Peyer's patch (tissue), 4 donors: ENCODE data around the gene VPS8. TPM values are rescaled to one million over a fixed set of nuclear protein-coding genes. Genes with fewer than 3 reads are reported as not detected.
A peak's percentile ranks its signal among the peaks of the same experiment; 100 is the strongest.

Source experiments
- DNase-seq, 3 donors: peaks; one replicate each; pipeline ENCODE4 v3.0.0-alpha.2; 2017 to 2019
- H3K27ac ChIP-seq, 4 donors: fragments of 200-600 bp; sonication (generic); one replicate each; pipeline ENCODE4 v1.5.1; 2016 to 2019
- H3K27me3 ChIP-seq, 2 donors: fragments of 200-600 bp; sonication (generic); one replicate each; pipeline ENCODE4 v1.5.1; 2019
- H3K36me3 ChIP-seq, 3 donors: fragments of 200-600 bp; sonication (generic); one replicate each; pipeline ENCODE4 v1.5.1; 2016 to 2019
- H3K4me1 ChIP-seq, 4 donors: fragments of 200-600 bp; sonication (generic); one replicate each; pipeline ENCODE4 v1.5.1; 2016 to 2019
- H3K4me3 ChIP-seq, 4 donors: fragments of 200-600 bp; sonication (generic); 1 replicate in 3 of 4; 2 replicates in 1 of 4; pipeline ENCODE4 v1.5.1; 2016 to 2019; ENCODE audit warnings: mild to moderate bottlenecking in 1 of 4
- H3K9me3 ChIP-seq, 4 donors: fragments of 200-600 bp; sonication (generic); one replicate each; pipeline ENCODE4 v1.5.1; 2016 to 2019; ENCODE audit warnings: mild to moderate bottlenecking in 1 of 4
- CTCF ChIP-seq, 6 experiments: fragments of 450-650 bp in 4 of 6; fragments of 200-600 bp in 2 of 6; sonication (generic) in 1 of 6; IDR thresholded peaks; one replicate each; pipeline ENCODE4 v1.5.1; 2017 to 2019; ENCODE audit warnings: antibody characterized with exemption in 6 of 6, mild to moderate bottlenecking in 3 of 6, moderate library complexity in 1 of 6
- POLR2A ChIP-seq, 2 donors: fragments of 450-650 bp; IDR thresholded peaks; one replicate each; pipeline ENCODE4 v1.5.1; 2017; ENCODE audit warnings: antibody characterized with exemption in 2 of 2, mild to moderate bottlenecking in 2 of 2, moderate library complexity in 2 of 2
- total RNA-seq, 4 donors: library from RNA; depleted of rRNA; stranded (reverse); fragments of >200 nt; gene quantifications; one replicate each; pipeline ENCODE4 v1.1.0, GENCODE V29; 2016

Gene VPS8
- total RNA-seq, 4 donors from 2014 or later = 49.7 to 109 (median 74.3) TPM

GRCh38 chr3:184788751-184789150 lies 23.2 kb upstream of the VPS8 start:
- TF ChIP-seq CTCF (IDR thresholded peaks at IDR 0.05) (no peak), POLR2A (IDR thresholded peaks at IDR 0.05) (no peak)
- no peak overlapping the region for H3K4me3 ChIP-seq
- no peaks in the 10 kb centered on the region for H3K27me3 ChIP-seq
- peak in 1 of 3 donors; percentile 21 for DNase-seq
- H3K36me3 ChIP-seq = no peaks in the 10 kb centered on the region
- peaks cover 0 to 7% (median 0%) of the 10 kb centered on the region in 4 donors for H3K4me1 ChIP-seq
- no peaks in the 10 kb centered on the region for H3K9me3 ChIP-seq
- H3K27ac ChIP-seq = no peak overlapping the region

GRCh38 chr3:184789314-184789998 lies 22.5 kb upstream of the VPS8 start:
- Histone ChIP-seq H3K4me3 (no peak overlapping the region), H3K36me3 (no peaks in the 10 kb centered on the region), H3K27me3 (no peaks in the 10 kb centered on the region), H3K9me3 (no peaks in the 10 kb centered on the region), H3K4me1 (peaks cover 0 to 7% (median 0%) of the 10 kb centered on the region in 4 donors), H3K27ac (no peak overlapping the region)
- TF ChIP-seq CTCF (IDR thresholded peaks at IDR 0.05) (no peak), POLR2A (IDR thresholded peaks at IDR 0.05) (no peak)
- peak in 1 of 3 donors; percentile 35 for DNase-seq

GRCh38 chr3:184791171-184791570 lies 20.8 kb upstream of the VPS8 start:
- Histone ChIP-seq H3K4me1 (no peaks in the 10 kb centered on the region), H3K4me3 (no peak overlapping the region), H3K27me3 (no peaks in the 10 kb centered on the region), H3K9me3 (no peaks in the 10 kb centered on the region), H3K27ac (no peak overlapping the region), H3K36me3 (no peaks in the 10 kb centered on the region)
- DNase-seq = peak in 1 of 3 donors; percentile 17
- TF ChIP-seq POLR2A (IDR thresholded peaks at IDR 0.05) (no peak), CTCF (IDR thresholded peaks at IDR 0.05) (no peak)

- DNase-seq = no peak
- no peaks in the 10 kb centered on the region for H3K9me3 ChIP-seq
- H3K4me3 ChIP-seq = no peak overlapping the region
- no peaks in the 10 kb centered on the region for H3K4me1 ChIP-seq
- TF ChIP-seq CTCF (IDR thresholded peaks at IDR 0.05) (no peak), POLR2A (IDR thresholded peaks at IDR 0.05) (no peak)
- H3K27me3 ChIP-seq = no peaks in the 10 kb centered on the region
- H3K36me3 ChIP-seq = no peaks in the 10 kb centered on the region
- H3K27ac ChIP-seq = no peak overlapping the region
Observed at GRCh38 chr3:184795522-184796190, 16.3 kb upstream of the VPS8 start.

GRCh38 chr3:184796551-184796950 lies 15.4 kb upstream of the VPS8 start:
- no peaks in the 10 kb centered on the region for H3K9me3 ChIP-seq
- TF ChIP-seq CTCF (IDR thresholded peaks at IDR 0.05) (no peak), POLR2A (IDR thresholded peaks at IDR 0.05) (no peak)
- H3K4me3 ChIP-seq = no peak overlapping the region
- DNase-seq = no peak
- H3K27ac ChIP-seq = no peak overlapping the region
- no peaks in the 10 kb centered on the region for H3K27me3 ChIP-seq
- H3K36me3 ChIP-seq = no peaks in the 10 kb centered on the region
- no peaks in the 10 kb centered on the region for H3K4me1 ChIP-seq
